ENCODE results near the gene HOGA1.

DNA sequence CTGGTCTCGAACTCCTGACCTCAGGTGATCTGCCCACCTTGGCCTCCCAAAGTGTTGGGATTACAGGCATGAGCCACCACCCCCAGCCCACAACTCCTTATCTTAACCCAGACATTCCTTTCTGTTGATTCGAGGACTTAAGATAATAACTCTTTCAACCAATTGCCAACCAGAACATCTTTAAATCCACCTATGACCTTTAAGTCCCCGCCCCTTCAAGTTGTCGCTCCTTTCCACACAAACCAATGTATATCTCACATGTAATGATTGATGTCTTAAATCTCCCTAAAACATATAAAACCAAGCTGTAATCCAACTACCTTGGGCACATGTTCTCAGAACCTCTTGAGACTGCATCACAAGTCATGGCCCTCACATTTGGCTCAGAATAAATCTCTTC, 19.4 kb upstream of the HOGA1 start:
- TF ChIP-seq, protein P1, sequence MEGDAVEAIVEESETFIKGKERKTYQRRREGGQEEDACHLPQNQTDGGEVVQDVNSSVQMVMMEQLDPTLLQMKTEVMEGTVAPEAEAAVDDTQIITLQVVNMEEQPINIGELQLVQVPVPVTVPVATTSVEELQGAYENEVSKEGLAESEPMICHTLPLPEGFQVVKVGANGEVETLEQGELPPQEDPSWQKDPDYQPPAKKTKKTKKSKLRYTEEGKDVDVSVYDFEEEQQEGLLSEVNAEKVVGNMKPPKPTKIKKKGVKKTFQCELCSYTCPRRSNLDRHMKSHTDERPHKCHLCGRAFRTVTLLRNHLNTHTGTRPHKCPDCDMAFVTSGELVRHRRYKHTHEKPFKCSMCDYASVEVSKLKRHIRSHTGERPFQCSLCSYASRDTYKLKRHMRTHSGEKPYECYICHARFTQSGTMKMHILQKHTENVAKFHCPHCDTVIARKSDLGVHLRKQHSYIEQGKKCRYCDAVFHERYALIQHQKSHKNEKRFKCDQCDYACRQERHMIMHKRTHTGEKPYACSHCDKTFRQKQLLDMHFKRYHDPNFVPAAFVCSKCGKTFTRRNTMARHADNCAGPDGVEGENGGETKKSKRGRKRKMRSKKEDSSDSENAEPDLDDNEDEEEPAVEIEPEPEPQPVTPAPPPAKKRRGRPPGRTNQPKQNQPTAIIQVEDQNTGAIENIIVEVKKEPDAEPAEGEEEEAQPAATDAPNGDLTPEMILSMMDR (IDR thresholded peaks at IDR 0.05), result no peak
- TF ChIP-seq POLR2A (IDR thresholded peaks at IDR 0.05), result no peak

Data from Peyer's patch (tissue), 4 donors.